ENCODE results near the gene ZNF576. TPM values are rescaled to one million over a fixed set of nuclear protein-coding genes. Genes with fewer than 3 reads are reported as not detected.
A peak's percentile ranks its signal among the peaks of the same experiment; 100 is the strongest.

ZNF576 gene
- total and polyA plus RNA-seq, 2 donors (not counting 3 experiments of a cell fraction or from before 2014, with no cell fraction given) = 19.5 to 27.7 TPM

GRCh38 chr19:43594710-43595604, 1.4 kb upstream of the ZNF576 start:
- peak overlapping the region; percentile 71 for H3K27ac ChIP-seq (ENCODE audit: insufficient read depth, low read depth, low read length)
- peaks cover 12 to 29% of the 10 kb centered on the region in 2 experiments for H3K36me3 ChIP-seq (ENCODE audit: control insufficient read depth in 2 of 2, extremely low read depth in 1 of 2, insufficient read depth in 2 of 2, low read length in 2 of 2)
- dilution Hi-C loops (cut with MboI; ENCODE audit: extremely low pct_ligation_motif_present, low sequenced_read_pairs) = no loop called here
- no peaks in the 10 kb centered on the region for H3K9me1 ChIP-seq (replicated peaks; ENCODE audit: control insufficient read depth, extremely low read depth, insufficient read depth, low read length)
- DNase-seq (ENCODE audit: low read depth, low spot score) (peak; percentile 72), FAIRE-seq (no peak)
- H3K9me3 ChIP-seq (replicated peaks; ENCODE audit: control insufficient read depth, insufficient read depth, low read length) = no peaks in the 10 kb centered on the region
- no TSS peak for BruUV-seq (replicated peaks)
- peak overlapping the region; percentile 11 for H2AFZ ChIP-seq (ENCODE audit: low read depth, low read length)
- peaks cover 24% of the 10 kb centered on the region for H3K4me1 ChIP-seq (ENCODE audit: control insufficient read depth, extremely low read depth, insufficient read depth, low read length)
- no peaks in the 10 kb centered on the region for H3K27me3 ChIP-seq (ENCODE audit: control insufficient read depth in 2 of 2, insufficient read depth in 2 of 2, low read length in 2 of 2)
- H4K20me1 ChIP-seq (replicated peaks; ENCODE audit: control insufficient read depth, extremely low read depth, insufficient read depth, low read length) = no peaks in the 10 kb centered on the region
- H3K79me2 ChIP-seq (ENCODE audit: control insufficient read depth, insufficient read depth, low read length) = peaks cover 40% of the 10 kb centered on the region
- peak overlapping the region; percentile 26 for H3K4me2 ChIP-seq (ENCODE audit: insufficient read depth, low read length)
- ChIA-PET POLR2A (interaction anchor here (0.7 to 1.1 kb wide), 2 partner anchors 59 to 136 kb away, joined by 4 to 6 read pairs; no protein-coding TSS in a partner anchor), CTCF (interaction anchor here (0.8 to 5.7 kb wide), 28 partner anchors 9 to 215 kb away, joined by 3 to 158 read pairs (median 5); partner anchors contain the start of genes PINLYP, XRCC1 and ZNF575)
- intact Hi-C loops (cut with micrococcal nuclease) = loop anchor here (1.0 kb wide), 1 partner anchor 148 kb away; no protein-coding TSS in a partner anchor
- H3K4me3 ChIP-seq (replicated peaks in 1 of 3; ENCODE audit: insufficient read depth in 1 of 3, low read depth in 1 of 3, low read length in 3 of 3) = peak overlapping the region; percentile 69 to 74 (median 72)
- H3K9ac ChIP-seq (replicated peaks; ENCODE audit: extremely low read depth, insufficient read depth, low read length) = peak overlapping the region; percentile 94
- peak; percentile 90 to 98 for TF ChIP-seq CTCF (IDR thresholded peaks at IDR 0.05; ENCODE audit: extremely low read depth in 1 of 2, insufficient read depth in 1 of 2, low read depth in 1 of 2, low read length in 2 of 2)
- TF ChIP-seq, protein P1, sequence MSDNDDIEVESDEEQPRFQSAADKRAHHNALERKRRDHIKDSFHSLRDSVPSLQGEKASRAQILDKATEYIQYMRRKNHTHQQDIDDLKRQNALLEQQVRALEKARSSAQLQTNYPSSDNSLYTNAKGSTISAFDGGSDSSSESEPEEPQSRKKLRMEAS (IDR thresholded peaks at IDR 0.05; ENCODE audit: insufficient read depth, insufficient read length) = no peak
- no peak for TF ChIP-seq MYC (IDR thresholded peaks at IDR 0.05; ENCODE audit: low read depth, low read length)
- no peak for TF ChIP-seq EZH2 (IDR thresholded peaks at IDR 0.05; ENCODE audit: borderline replicate concordance, low read depth, low read length, severe bottlenecking)
- no peak for TF ChIP-seq GATA2 (IDR thresholded peaks at IDR 0.05; ENCODE audit: insufficient read depth, insufficient read length, low read depth, low read length)

Measured in endothelial cell of umbilical vein (primary cell).